Neural cell (in vitro differentiated cells): ENCODE measurements around the gene PRMT3. TPM values are rescaled to one million over a fixed set of nuclear protein-coding genes. Genes with fewer than 3 reads are reported as not detected.

Experiments used
- H2AFZ ChIP-seq: fragments of 200-600, 300-800 bp; sonication (generic), shearing (Covaris generic); 2 replicates; pipeline ENCODE4 v1.6.0; 2014; ENCODE audit warnings: low read depth, mild to moderate bottlenecking, antibody characterized with exemption, low read length, moderate library complexity
- H3F3A ChIP-seq: fragments of 200-600 bp; shearing (Covaris generic); 2 replicates; pipeline ENCODE4 v1.6.1; 2016; ENCODE audit warnings: mild to moderate bottlenecking, moderate library complexity, mixed read lengths, antibody characterized with exemption, low read length; ENCODE audit not compliant: insufficient read depth, poor library complexity, severe bottlenecking
- H3K27ac ChIP-seq: fragments of 200-600, 300-800 bp; sonication (generic), shearing (Covaris generic); 2 replicates; pipeline ENCODE4 v1.5.1; 2014; ENCODE audit warnings: mild to moderate bottlenecking, low read length, moderate library complexity
- H3K27me3 ChIP-seq: fragments of 300-800, 200-600 bp; sonication (generic), shearing (Covaris generic); 2 replicates; pipeline ENCODE4 v1.6.0; 2014; ENCODE audit warnings: mild to moderate bottlenecking, low read depth, low read length, moderate library complexity; ENCODE audit not compliant: insufficient read depth
- H3K36me3 ChIP-seq: fragments of 300-800, 200-600 bp; sonication (generic), shearing (Covaris generic); 2 replicates; pipeline ENCODE4 v1.5.1; 2014; ENCODE audit warnings: mild to moderate bottlenecking, antibody characterized with exemption, low read length, moderate library complexity; ENCODE audit not compliant: insufficient read depth
- H3K4me2 ChIP-seq: fragments of 300-800, 200-600 bp; sonication (generic), shearing (Covaris generic); 2 replicates; pipeline ENCODE4 v1.6.0; 2014; ENCODE audit warnings: mild to moderate bottlenecking, low read length
- H3K4me3 ChIP-seq: fragments of 300-800, 200-600 bp; sonication (generic), shearing (Covaris generic); 2 replicates; pipeline ENCODE4 v1.5.1; 2014; ENCODE audit warnings: mild to moderate bottlenecking, low read length, moderate library complexity
- H3K79me2 ChIP-seq: fragments of 200-600 bp; shearing (Covaris generic); replicated peaks from 2 replicates; pipeline ENCODE4 v1.6.0; 2014; ENCODE audit warnings: mild to moderate bottlenecking, low read length, moderate library complexity; ENCODE audit not compliant: insufficient read depth
- H3K9ac ChIP-seq: fragments of 300-800, 200-600 bp; sonication (generic), shearing (Covaris generic); 2 replicates; pipeline ENCODE4 v1.6.1; 2016; ENCODE audit warnings: mild to moderate bottlenecking, low read length, mixed read lengths
- H3K9me2 ChIP-seq: fragments of 200-600 bp; shearing (Covaris generic); 2 replicates; pipeline ENCODE4 v1.6.1; 2016; ENCODE audit warnings: mild to moderate bottlenecking, low read length, mixed read lengths; ENCODE audit not compliant: insufficient read depth
- H3K9me3 ChIP-seq: fragments of 200-600, 300-800 bp; sonication (generic), shearing (Covaris generic); 2 replicates; pipeline ENCODE4 v1.6.1; 2016; ENCODE audit warnings: mild to moderate bottlenecking, mixed run types, low read length, moderate library complexity, mixed read lengths
- H4K20me1 ChIP-seq: fragments of 200-600 bp; shearing (Covaris generic); 2 replicates; pipeline ENCODE4 v1.6.1; 2016; ENCODE audit warnings: mild to moderate bottlenecking, mixed run types; ENCODE audit not compliant: insufficient read depth
- CTCF ChIP-seq: fragments of 450-650 bp; IDR thresholded peaks from 2 replicates; pipeline ENCODE4 v1.5.1; 2014; ENCODE audit warnings: antibody characterized with exemption, mild to moderate bottlenecking, moderate library complexity; ENCODE audit not compliant: poor library complexity, severe bottlenecking
- EP300 ChIP-seq: fragments of 450-650 bp; conservative IDR thresholded peaks from 2 replicates; pipeline ENCODE4 v1.6.1; 2014; ENCODE audit warnings: antibody characterized with exemption, mild to moderate bottlenecking, moderate library complexity; ENCODE audit not compliant: poor library complexity, severe bottlenecking
- EZH2 ChIP-seq: fragments of 200-600, 300-800 bp; shearing (Covaris generic), sonication (generic); IDR thresholded peaks from 2 replicates; pipeline ENCODE4 v1.6.1; 2014; ENCODE audit warnings: antibody characterized with exemption, low read length, borderline replicate concordance, mild to moderate bottlenecking; ENCODE audit not compliant: insufficient read depth, poor library complexity, severe bottlenecking
- MXI1 ChIP-seq: fragments of 450-650 bp; conservative IDR thresholded peaks from 2 replicates; pipeline ENCODE4 v1.6.1; 2014; ENCODE audit warnings: antibody characterized with exemption, mild to moderate bottlenecking; ENCODE audit not compliant: poor library complexity, severe bottlenecking
- POLR2AphosphoS5 ChIP-seq: IDR thresholded peaks from 2 replicates; pipeline ENCODE4 v1.6.1; 2012
- RAD21 ChIP-seq: fragments of 450-650 bp; conservative IDR thresholded peaks from 2 replicates; pipeline ENCODE4 v1.6.1; 2014; ENCODE audit warnings: antibody characterized with exemption, mild to moderate bottlenecking, moderate library complexity
- REST ChIP-seq: IDR thresholded peaks from 2 replicates; pipeline ENCODE4 v1.6.1; 2012; ENCODE audit warnings: borderline replicate concordance
- SMC3 ChIP-seq: fragments of 450-650 bp; conservative IDR thresholded peaks from 2 replicates; pipeline ENCODE4 v1.6.1; 2014; ENCODE audit warnings: antibody characterized with exemption, mild to moderate bottlenecking, moderate library complexity; ENCODE audit not compliant: poor library complexity
- TAF1 ChIP-seq: IDR thresholded peaks from 2 replicates; pipeline ENCODE4 v1.6.1; 2012; ENCODE audit warnings: low read depth
- polyA plus RNA-seq: library from polyadenylated mRNA; depleted of rRNA; stranded (reverse); fragments of >200 nt; gene quantifications from 2 replicates; pipeline ENCODE4 v1.2.3, GENCODE V29; 2014

PRMT3 gene
- polyA plus RNA-seq, 1 donor from 2014 or later = 16.5 TPM

GRCh38 chr11:20351136-20351535 is 36.4 kb upstream of the PRMT3 start:
- Histone ChIP-seq H3K4me2 (no peak overlapping the region), H3K27me3 (peaks cover 6% of the 10 kb centered on the region), H4K20me1 (no peaks in the 10 kb centered on the region), H3F3A (no peaks in the 10 kb centered on the region), H3K9ac (no peak overlapping the region), H3K36me3 (no peaks in the 10 kb centered on the region), H3K9me2 (no peaks in the 10 kb centered on the region), H2AFZ (no peak overlapping the region), H3K4me3 (no peak overlapping the region), H3K27ac (no peak overlapping the region), H3K79me2 (no peaks in the 10 kb centered on the region), H3K9me3 (no peaks in the 10 kb centered on the region)
- TF ChIP-seq CTCF (no peak), TAF1 (no peak), REST (no peak), MXI1 (no peak), POLR2AphosphoS5 (no peak), EP300 (no peak), SMC3 (no peak), RAD21 (no peak), EZH2 (no peak)

- H3K79me2 ChIP-seq = no peaks in the 10 kb centered on the region
- no peak for TF ChIP-seq SMC3
- TF ChIP-seq MXI1 = no peak
- TF ChIP-seq CTCF = no peak
- TF ChIP-seq EP300 = no peak
- no peak for TF ChIP-seq RAD21
- no peak for TF ChIP-seq REST
- no peak for TF ChIP-seq POLR2AphosphoS5
- no peak for TF ChIP-seq TAF1
- TF ChIP-seq EZH2 = no peak
- no peak overlapping the region for H3K4me2 ChIP-seq
- H3K36me3 ChIP-seq = no peaks in the 10 kb centered on the region
- no peak overlapping the region for H3K27ac ChIP-seq
- no peaks in the 10 kb centered on the region for H3K9me2 ChIP-seq
- no peak overlapping the region for H3K9ac ChIP-seq
- no peaks in the 10 kb centered on the region for H3F3A ChIP-seq
- no peak overlapping the region for H3K4me3 ChIP-seq
- H3K9me3 ChIP-seq = no peaks in the 10 kb centered on the region
- no peaks in the 10 kb centered on the region for H4K20me1 ChIP-seq
- H3K27me3 ChIP-seq = peaks cover 6% of the 10 kb centered on the region
- H2AFZ ChIP-seq = no peak overlapping the region
Measured at GRCh38 chr11:20351751-20352262, 35.7 kb upstream of the PRMT3 start.
